Measurements from ENCODE around the gene PCDH9. TPM values are rescaled to one million over a fixed set of nuclear protein-coding genes. Genes with fewer than 3 reads are reported as not detected.

The PCDH9 gene
- total RNA-seq, 1 experiment from 2014 or later = not detected

- no peak for DNase-seq (ENCODE audit: low spot score)
- in situ Hi-C loops (cut with HindIII; ENCODE audit: low sequenced_read_pairs) = no loop called here
These were observed 789.2 kb downstream of the PCDH9 start for GRCh38 chr13:66440938-66441337.

- DNase-seq (ENCODE audit: low spot score) = no peak
- in situ Hi-C loops (cut with HindIII; ENCODE audit: low sequenced_read_pairs) = no loop called here
These were observed 799.4 kb downstream of the PCDH9 start for GRCh38 chr13:66430728-66431127.

GRCh38 chr13:66430269-66430668 lies 799.9 kb downstream of the PCDH9 start:
- in situ Hi-C loops (cut with HindIII; ENCODE audit: low sequenced_read_pairs) = no loop called here
- no peak for DNase-seq (ENCODE audit: low spot score)

- in situ Hi-C loops (cut with HindIII; ENCODE audit: low sequenced_read_pairs) = no loop called here
- DNase-seq (ENCODE audit: low spot score) = no peak
These were observed 801.0 kb downstream of the PCDH9 start for GRCh38 chr13:66429156-66429555.

GRCh38 chr13:66427458-66427861 lies 802.7 kb downstream of the PCDH9 start:
- in situ Hi-C loops (cut with HindIII; ENCODE audit: low sequenced_read_pairs) = no loop called here
- DNase-seq (ENCODE audit: low spot score) = no peak

GRCh38 chr13:66425741-66426140 lies 804.4 kb downstream of the PCDH9 start:
- no peak for DNase-seq (ENCODE audit: low spot score)
- in situ Hi-C loops (cut with HindIII; ENCODE audit: low sequenced_read_pairs) = no loop called here

GRCh38 chr13:66424422-66424821 lies 805.7 kb downstream of the PCDH9 start:
- DNase-seq (ENCODE audit: low spot score) = no peak

GRCh38 chr13:66415444-66415843 lies 814.7 kb downstream of the PCDH9 start:
- no peak for DNase-seq (ENCODE audit: low spot score)
- in situ Hi-C loops (cut with HindIII; ENCODE audit: low sequenced_read_pairs) = no loop called here

More at GRCh38 chr13:66424422-66424821, 805.7 kb downstream of the PCDH9 start:
- in situ Hi-C loops (cut with HindIII; ENCODE audit: low sequenced_read_pairs) = no loop called here

- no peak for DNase-seq (ENCODE audit: low spot score)
- in situ Hi-C loops (cut with HindIII; ENCODE audit: low sequenced_read_pairs) = no loop called here
These were observed 815.9 kb downstream of the PCDH9 start for GRCh38 chr13:66414066-66414800.

- in situ Hi-C loops (cut with HindIII; ENCODE audit: low sequenced_read_pairs) = no loop called here
- DNase-seq (ENCODE audit: low spot score) = no peak
These were observed 819.8 kb downstream of the PCDH9 start for GRCh38 chr13:66410314-66410713.

- in situ Hi-C loops (cut with HindIII; ENCODE audit: low sequenced_read_pairs) = no loop called here
These were observed 820.6 kb downstream of the PCDH9 start for GRCh38 chr13:66409542-66409941.

GRCh38 chr13:66407128-66407527 lies 823.0 kb downstream of the PCDH9 start:
- in situ Hi-C loops (cut with HindIII; ENCODE audit: low sequenced_read_pairs) = no loop called here
- no peak for DNase-seq (ENCODE audit: low spot score)

More at GRCh38 chr13:66409542-66409941, 820.6 kb downstream of the PCDH9 start:
- no peak for DNase-seq (ENCODE audit: low spot score)

GRCh38 chr13:66405908-66406802 lies 824.0 kb downstream of the PCDH9 start:
- peak; percentile 16 for DNase-seq (ENCODE audit: low spot score)
- in situ Hi-C loops (cut with HindIII; ENCODE audit: low sequenced_read_pairs) = no loop called here

GRCh38 chr13:66402546-66402945 lies 827.6 kb downstream of the PCDH9 start:
- in situ Hi-C loops (cut with HindIII; ENCODE audit: low sequenced_read_pairs) = no loop called here
- no peak for DNase-seq (ENCODE audit: low spot score)

GRCh38 chr13:66402066-66402465 lies 828.1 kb downstream of the PCDH9 start:
- in situ Hi-C loops (cut with HindIII; ENCODE audit: low sequenced_read_pairs) = no loop called here
- no peak for DNase-seq (ENCODE audit: low spot score)

- in situ Hi-C loops (cut with HindIII; ENCODE audit: low sequenced_read_pairs) = no loop called here
- no peak for DNase-seq (ENCODE audit: low spot score)
These were observed 829.8 kb downstream of the PCDH9 start for GRCh38 chr13:66400292-66400691.

- in situ Hi-C loops (cut with HindIII; ENCODE audit: low sequenced_read_pairs) = no loop called here
- no peak for DNase-seq (ENCODE audit: low spot score)
These were observed 830.3 kb downstream of the PCDH9 start for GRCh38 chr13:66399873-66400272.

- DNase-seq (ENCODE audit: low spot score) = no peak
- in situ Hi-C loops (cut with HindIII; ENCODE audit: low sequenced_read_pairs) = no loop called here
These were observed 833.0 kb downstream of the PCDH9 start for GRCh38 chr13:66397133-66397532.

GRCh38 chr13:66391322-66391721 lies 838.8 kb downstream of the PCDH9 start:
- no peak for DNase-seq (ENCODE audit: low spot score)
- in situ Hi-C loops (cut with HindIII; ENCODE audit: low sequenced_read_pairs) = no loop called here

- no peak for DNase-seq (ENCODE audit: low spot score)
- in situ Hi-C loops (cut with HindIII; ENCODE audit: low sequenced_read_pairs) = no loop called here
These were observed 851.2 kb downstream of the PCDH9 start for GRCh38 chr13:66378894-66379293.

Data from G401 (cell line).